GM23338 (cell line): Measurements from ENCODE around the gene CCDC69.

Source experiments
- CREB1 ChIP-seq: fragments of 250-450 bp; sonication (Bioruptor Pico); IDR thresholded peaks from 2 replicates; pipeline ENCODE4 v1.5.0; 2020; ENCODE audit warnings: low read depth, mild to moderate bottlenecking, moderate library complexity
- EZH2 ChIP-seq: fragments of 200-600 bp; sonication (generic); IDR thresholded peaks from one replicate; pipeline ENCODE4 v1.8.0; 2017; ENCODE audit warnings: antibody characterized with exemption, mild to moderate bottlenecking, low read depth; ENCODE audit not compliant: unreplicated experiment
- EZH2phosphoT487 ChIP-seq: fragments of 200-600 bp; sonication (generic); IDR thresholded peaks from one replicate; pipeline ENCODE4 v1.8.1; 2018; ENCODE audit warnings: antibody characterized with exemption; ENCODE audit not compliant: unreplicated experiment
- JUNB ChIP-seq: IDR thresholded peaks from one replicate; pipeline ENCODE4 v1.6.1; 2016; ENCODE audit warnings: antibody characterized with exemption; ENCODE audit not compliant: unreplicated experiment
- POLR2AphosphoS5 ChIP-seq: IDR thresholded peaks from 2 replicates; pipeline ENCODE4 v1.6.1; 2016; ENCODE audit warnings: antibody characterized with exemption, low read depth
- TF ChIP-seq, protein P1 (sequence below), 2 experiments: fragments of 200-600 bp in 1 of 2; sonication (generic) in 1 of 2; conservative IDR thresholded peaks; 2 replicates each; pipeline versions ENCODE4 v1.5.1 to v1.6.1; 2016 to 2017; ENCODE audit warnings: antibody characterized with exemption in 2 of 2, low read depth in 2 of 2, mild to moderate bottlenecking in 2 of 2, moderate library complexity in 1 of 2

DNA sequence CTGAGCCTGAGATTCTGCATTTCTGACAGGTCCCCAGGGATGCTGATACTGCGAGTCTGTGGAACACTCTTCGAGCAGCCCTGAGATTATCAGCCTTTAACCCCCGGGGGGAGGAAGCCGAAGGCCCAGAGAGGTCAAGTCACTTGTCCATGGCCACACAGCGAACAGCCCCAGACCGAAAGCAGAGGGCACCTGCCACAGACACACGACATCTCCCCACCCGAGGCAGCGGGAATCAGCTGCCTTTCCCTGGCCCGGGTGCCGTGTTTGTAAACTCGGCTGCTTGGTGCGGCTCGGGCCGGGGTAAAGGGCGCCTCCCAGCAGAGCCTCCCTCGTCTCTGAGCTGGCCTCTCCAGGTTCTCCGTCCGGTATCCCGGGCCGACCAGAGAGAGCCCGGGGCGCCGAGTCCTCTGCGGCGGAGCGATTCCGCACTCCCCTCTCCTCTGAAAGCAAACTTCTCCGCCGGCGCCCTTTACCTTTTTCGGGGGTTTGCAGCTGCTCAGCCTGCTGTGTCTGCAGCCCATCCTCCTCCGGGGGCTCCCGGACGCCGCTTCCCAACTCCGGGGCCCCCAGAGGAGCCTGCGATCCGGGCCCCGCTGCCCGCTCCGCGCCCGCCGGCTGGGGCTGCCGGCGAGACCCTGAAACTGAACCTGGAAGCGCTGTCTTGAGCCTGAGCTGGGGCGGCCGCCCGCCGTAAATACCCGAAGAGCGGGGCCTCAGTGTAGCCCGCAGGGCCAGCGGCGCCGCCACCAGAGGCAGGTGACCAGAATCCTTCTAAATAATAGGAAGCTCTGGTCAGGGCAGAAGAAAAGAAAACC lies at the start of gene CCDC69:
- TF ChIP-seq, protein P1, sequence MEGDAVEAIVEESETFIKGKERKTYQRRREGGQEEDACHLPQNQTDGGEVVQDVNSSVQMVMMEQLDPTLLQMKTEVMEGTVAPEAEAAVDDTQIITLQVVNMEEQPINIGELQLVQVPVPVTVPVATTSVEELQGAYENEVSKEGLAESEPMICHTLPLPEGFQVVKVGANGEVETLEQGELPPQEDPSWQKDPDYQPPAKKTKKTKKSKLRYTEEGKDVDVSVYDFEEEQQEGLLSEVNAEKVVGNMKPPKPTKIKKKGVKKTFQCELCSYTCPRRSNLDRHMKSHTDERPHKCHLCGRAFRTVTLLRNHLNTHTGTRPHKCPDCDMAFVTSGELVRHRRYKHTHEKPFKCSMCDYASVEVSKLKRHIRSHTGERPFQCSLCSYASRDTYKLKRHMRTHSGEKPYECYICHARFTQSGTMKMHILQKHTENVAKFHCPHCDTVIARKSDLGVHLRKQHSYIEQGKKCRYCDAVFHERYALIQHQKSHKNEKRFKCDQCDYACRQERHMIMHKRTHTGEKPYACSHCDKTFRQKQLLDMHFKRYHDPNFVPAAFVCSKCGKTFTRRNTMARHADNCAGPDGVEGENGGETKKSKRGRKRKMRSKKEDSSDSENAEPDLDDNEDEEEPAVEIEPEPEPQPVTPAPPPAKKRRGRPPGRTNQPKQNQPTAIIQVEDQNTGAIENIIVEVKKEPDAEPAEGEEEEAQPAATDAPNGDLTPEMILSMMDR (conservative IDR thresholded peaks at IDR 0.05; ENCODE audit: low read depth in 2 of 2) = no peak
- TF ChIP-seq POLR2AphosphoS5 (peak; percentile 74), EZH2phosphoT487 (no peak), EZH2 (no peak), CREB1 (no peak), JUNB (no peak)
